DND-41 (cell line): ENCODE measurements around the gene CHMP1A.
A peak's percentile ranks its signal among the peaks of the same experiment; 100 is the strongest.

ENCODE experiments used
- ATAC-seq: fragments of 200-7000 bp; cut with Tn5 transposase; 3 replicates; pipeline ENCODE4 v1.9.1; 2021; ENCODE audit warnings: low read depth; ENCODE audit not compliant: insufficient read depth
- DNase-seq: peaks from one replicate; pipeline ENCODE4 v3.0.0-alpha.2; 2020
- H2AFZ ChIP-seq: 2 replicates; pipeline ENCODE4 v1.6.0; 2012; ENCODE audit warnings: low read depth, low read length
- H3K27ac ChIP-seq: 2 replicates; pipeline ENCODE4 v1.5.1; 2012; ENCODE audit warnings: low read length, inconsistent platforms
- H3K27me3 ChIP-seq: fragments of 200-600 bp; sonication (generic); 2 replicates; pipeline ENCODE4 v1.6.0; 2012; ENCODE audit warnings: low read length, mild to moderate bottlenecking, inconsistent platforms; ENCODE audit not compliant: insufficient read depth, poor library complexity
- H3K36me3 ChIP-seq: 2 replicates; pipeline ENCODE4 v1.5.1; 2012; ENCODE audit warnings: low read length, inconsistent platforms; ENCODE audit not compliant: insufficient read depth
- H3K4me1 ChIP-seq: 2 replicates; pipeline ENCODE4 v1.5.1; 2012; ENCODE audit warnings: mild to moderate bottlenecking, low read length; ENCODE audit not compliant: insufficient read depth
- H3K4me2 ChIP-seq: 2 replicates; pipeline ENCODE4 v1.6.0; 2012; ENCODE audit warnings: mild to moderate bottlenecking, moderate library complexity, low read length, inconsistent platforms; ENCODE audit not compliant: insufficient read depth
- H3K4me3 ChIP-seq, 2 experiments: fragments of 200-600 bp in 1 of 2; shearing (Covaris generic) in 1 of 2; 2 replicates each; pipeline ENCODE4 v1.5.1; 2012 to 2016; ENCODE audit warnings: inconsistent platforms in 2 of 2, low read length in 2 of 2, mild to moderate bottlenecking in 2 of 2, low read depth in 1 of 2, moderate library complexity in 1 of 2
- H3K79me2 ChIP-seq: 2 replicates; pipeline ENCODE4 v1.6.0; 2012; ENCODE audit warnings: low read length, inconsistent platforms; ENCODE audit not compliant: insufficient read depth
- H3K9ac ChIP-seq: 2 replicates; pipeline ENCODE4 v1.6.0; 2012; ENCODE audit warnings: low read depth, mild to moderate bottlenecking, inconsistent platforms, low read length, moderate library complexity
- H3K9me3 ChIP-seq: 2 replicates; pipeline ENCODE4 v1.5.1; 2012; ENCODE audit warnings: low read length, moderate library complexity, mild to moderate bottlenecking, inconsistent platforms; ENCODE audit not compliant: insufficient read depth, severe bottlenecking
- H4K20me1 ChIP-seq: 2 replicates; pipeline ENCODE4 v1.6.0; 2012; ENCODE audit warnings: low read length; ENCODE audit not compliant: insufficient read depth
- EZH2 ChIP-seq: IDR thresholded peaks from 3 replicates; pipeline ENCODE4 v1.6.1; 2012; ENCODE audit warnings: borderline replicate concordance, low read depth, mild to moderate bottlenecking, moderate library complexity, low read length, inconsistent platforms; ENCODE audit not compliant: severe bottlenecking
- TF ChIP-seq, protein P1 (sequence below): IDR thresholded peaks from 2 replicates; pipeline ENCODE4 v1.5.1; 2012; ENCODE audit warnings: borderline replicate concordance, low read length, moderate library complexity, mild to moderate bottlenecking; ENCODE audit not compliant: poor library complexity, severe bottlenecking; ENCODE audit errors: extremely low read depth

The CHMP1A gene

DNA sequence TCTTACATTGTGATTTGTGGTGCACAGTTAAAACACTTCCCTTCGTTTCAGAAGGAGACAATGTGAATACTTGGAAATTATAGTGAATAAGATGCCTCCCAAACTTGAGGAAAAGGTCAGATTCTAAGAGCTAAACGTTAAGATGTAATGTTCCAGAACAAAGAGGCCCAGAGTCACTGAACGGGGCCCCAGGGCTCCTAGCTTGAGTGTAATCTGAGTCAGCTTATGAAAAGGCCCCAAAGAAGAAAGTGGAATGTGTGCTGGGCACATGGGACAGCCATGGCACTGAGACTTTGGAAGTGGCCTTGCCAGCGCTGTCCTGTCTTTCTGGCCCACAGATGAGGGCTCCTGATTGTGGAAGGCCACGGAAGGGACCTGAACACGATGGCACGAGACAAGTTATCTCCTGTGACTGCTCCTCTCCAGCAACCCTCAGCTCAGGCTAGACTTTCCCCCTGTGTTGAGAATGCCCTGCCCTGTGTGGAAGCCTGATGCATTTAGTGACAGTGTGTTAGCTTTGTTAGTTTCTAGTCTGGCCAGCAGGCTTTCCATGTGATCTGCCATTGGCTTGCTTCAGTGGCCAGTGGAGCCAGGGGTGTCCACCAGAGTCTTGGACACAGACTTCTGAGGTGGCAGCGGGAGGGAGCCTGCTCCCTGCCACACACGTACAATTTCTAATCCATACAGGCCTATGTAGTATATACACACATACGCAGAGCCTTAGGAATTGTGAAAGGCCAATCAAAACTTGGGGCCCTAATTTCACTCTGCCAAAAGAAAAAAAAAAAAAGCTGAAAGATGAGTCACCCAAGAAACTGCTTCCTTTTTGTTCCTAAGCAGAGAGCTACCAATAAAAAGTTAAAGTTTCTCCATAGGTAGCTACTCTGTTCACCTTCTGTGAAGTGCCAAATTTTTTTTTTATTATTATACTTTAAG lies 13.3 kb upstream of the CHMP1A start:
- no peak overlapping the region for H3K4me3 ChIP-seq
- H3K4me1 ChIP-seq = peaks cover 17% of the 10 kb centered on the region
- H2AFZ ChIP-seq = no peak overlapping the region
- no peaks in the 10 kb centered on the region for H3K27me3 ChIP-seq
- ATAC-seq (no peak), DNase-seq (no peak)
- no peak overlapping the region for H3K27ac ChIP-seq
- H3K36me3 ChIP-seq = no peaks in the 10 kb centered on the region
- no peak overlapping the region for H3K4me2 ChIP-seq
- no peaks in the 10 kb centered on the region for H4K20me1 ChIP-seq
- no peaks in the 10 kb centered on the region for H3K9me3 ChIP-seq
- H3K9ac ChIP-seq = no peak overlapping the region
- no peaks in the 10 kb centered on the region for H3K79me2 ChIP-seq
- TF ChIP-seq, protein P1, sequence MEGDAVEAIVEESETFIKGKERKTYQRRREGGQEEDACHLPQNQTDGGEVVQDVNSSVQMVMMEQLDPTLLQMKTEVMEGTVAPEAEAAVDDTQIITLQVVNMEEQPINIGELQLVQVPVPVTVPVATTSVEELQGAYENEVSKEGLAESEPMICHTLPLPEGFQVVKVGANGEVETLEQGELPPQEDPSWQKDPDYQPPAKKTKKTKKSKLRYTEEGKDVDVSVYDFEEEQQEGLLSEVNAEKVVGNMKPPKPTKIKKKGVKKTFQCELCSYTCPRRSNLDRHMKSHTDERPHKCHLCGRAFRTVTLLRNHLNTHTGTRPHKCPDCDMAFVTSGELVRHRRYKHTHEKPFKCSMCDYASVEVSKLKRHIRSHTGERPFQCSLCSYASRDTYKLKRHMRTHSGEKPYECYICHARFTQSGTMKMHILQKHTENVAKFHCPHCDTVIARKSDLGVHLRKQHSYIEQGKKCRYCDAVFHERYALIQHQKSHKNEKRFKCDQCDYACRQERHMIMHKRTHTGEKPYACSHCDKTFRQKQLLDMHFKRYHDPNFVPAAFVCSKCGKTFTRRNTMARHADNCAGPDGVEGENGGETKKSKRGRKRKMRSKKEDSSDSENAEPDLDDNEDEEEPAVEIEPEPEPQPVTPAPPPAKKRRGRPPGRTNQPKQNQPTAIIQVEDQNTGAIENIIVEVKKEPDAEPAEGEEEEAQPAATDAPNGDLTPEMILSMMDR = no peak
- no peak for TF ChIP-seq EZH2

DNA sequence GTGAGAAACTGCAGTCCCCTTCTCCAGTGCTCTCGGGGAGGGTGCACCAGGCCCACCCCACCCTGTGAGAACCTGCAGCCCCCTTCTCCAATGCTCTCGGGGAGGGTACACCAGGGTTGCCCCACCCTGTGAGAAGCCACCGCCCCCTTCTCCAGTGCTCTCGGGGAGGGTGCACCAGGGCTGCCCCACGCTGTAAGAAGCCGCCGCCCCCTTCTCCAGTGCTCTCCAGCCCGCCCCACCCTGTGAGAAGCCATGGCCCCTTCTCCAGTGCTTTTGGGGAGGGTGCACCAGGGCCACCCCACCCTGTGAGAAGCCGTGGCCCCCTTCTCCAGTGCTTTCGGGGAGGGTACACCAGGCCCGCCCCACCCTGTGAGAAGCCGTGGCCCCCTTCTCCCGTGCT lies 12.2 kb upstream of the CHMP1A start:
- Histone ChIP-seq H3K79me2 (no peaks in the 10 kb centered on the region), H3K4me1 (peaks cover 17% of the 10 kb centered on the region), H3K4me2 (no peak overlapping the region), H3K27ac (no peak overlapping the region), H3K9ac (no peak overlapping the region), H4K20me1 (no peaks in the 10 kb centered on the region), H3K36me3 (no peaks in the 10 kb centered on the region), H3K4me3 (no peak overlapping the region), H3K27me3 (no peaks in the 10 kb centered on the region), H3K9me3 (no peaks in the 10 kb centered on the region), H2AFZ (no peak overlapping the region)
- ATAC-seq = no peak
- DNase-seq = no peak
- no peak for TF ChIP-seq EZH2
- TF ChIP-seq, protein P1 = no peak

DNA sequence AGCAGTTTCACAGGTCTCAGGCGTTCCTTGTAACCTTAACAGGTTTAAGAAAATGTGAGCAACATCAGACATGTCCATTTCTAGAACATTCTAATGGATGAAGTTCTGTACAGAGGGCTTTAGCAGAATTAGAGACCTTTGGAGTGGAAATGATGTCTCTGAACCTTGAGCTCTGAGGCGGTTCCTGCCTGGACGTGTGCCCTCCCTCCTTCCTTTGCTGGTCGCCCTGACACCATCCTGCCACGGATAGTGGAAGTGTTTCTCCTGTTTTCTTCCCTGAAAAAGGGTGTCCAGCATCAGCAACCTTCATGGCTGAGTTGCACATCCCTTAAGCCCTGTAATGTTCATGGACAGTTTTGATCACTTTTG lies 11.3 kb upstream of the CHMP1A start:
- H3K9me3 ChIP-seq = no peaks in the 10 kb centered on the region
- TF ChIP-seq, protein P1 = no peak
- no peak for TF ChIP-seq EZH2
- H4K20me1 ChIP-seq = no peaks in the 10 kb centered on the region
- H3K4me2 ChIP-seq = peak overlapping the region; percentile 42
- peak overlapping the region in 1 of 2 experiments; percentile 32; a peak in 2 of 4 replicates for H3K4me3 ChIP-seq
- H2AFZ ChIP-seq = peak overlapping the region; percentile 52
- no peaks in the 10 kb centered on the region for H3K79me2 ChIP-seq
- no peaks in the 10 kb centered on the region for H3K27me3 ChIP-seq
- H3K4me1 ChIP-seq = peaks cover 17% of the 10 kb centered on the region
- H3K27ac ChIP-seq = peak overlapping the region; percentile 49
- H3K36me3 ChIP-seq = peaks cover 6% of the 10 kb centered on the region
- peak overlapping the region; percentile 33; the same call in 1 of the 2 replicates for H3K9ac ChIP-seq
- ATAC-seq (no peak), DNase-seq (no peak)
